ENCODE measurements around the gene PPP3CA. TPM values are rescaled to one million over a fixed set of nuclear protein-coding genes. Genes with fewer than 3 reads are reported as not detected.

The PPP3CA gene
- total and polyA plus RNA-seq, 2 of the 8 experiments (the other 6 are each of a cell fraction or from before 2014, with no cell fraction given), result 7.9 to 35.0 TPM

DNA sequence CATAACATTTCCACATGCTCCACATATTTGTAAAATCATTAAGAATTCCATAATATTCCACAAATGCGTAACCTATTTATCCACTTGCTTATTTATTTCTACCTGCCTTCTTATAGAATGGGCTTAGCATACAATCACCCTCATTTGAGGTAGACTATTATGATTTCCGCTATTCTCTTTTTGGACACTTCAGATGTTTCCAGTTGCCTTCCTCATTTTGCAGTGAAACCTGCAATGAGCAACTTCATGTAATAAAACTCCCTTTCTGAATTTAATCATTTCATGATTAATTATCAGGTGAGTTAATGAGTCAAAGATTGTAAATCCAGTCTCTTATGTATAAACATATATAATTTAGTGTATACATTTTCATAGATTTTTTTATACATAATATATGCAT, 58.0 kb downstream of the PPP3CA start:
- Histone ChIP-seq H4K5ac (ENCODE audit: insufficient read length, low read depth, low read length) (no peak overlapping the region), H3K79me1 (ENCODE audit: low read depth, low read length) (no peaks in the 10 kb centered on the region; the same call in 1 of the 2 replicates), H4K91ac (replicated peaks; ENCODE audit: insufficient read length, low read length) (no peak overlapping the region), H2BK20ac (ENCODE audit: low read length) (no peak overlapping the region), H3K27ac (ENCODE audit: low read depth, low read length) (no peak overlapping the region), H2BK15ac (ENCODE audit: low read length) (no peak overlapping the region), H3K14ac (ENCODE audit: insufficient read length) (no peak overlapping the region), H3K79me2 (ENCODE audit: control insufficient read depth in 1 of 2, insufficient read depth in 2 of 2, low read length in 2 of 2) (peaks cover 0 to 49% of the 10 kb centered on the region in 2 experiments; a peak in 2 of 4 replicates), H3K23me2 (ENCODE audit: low read depth, low read length) (no peaks in the 10 kb centered on the region; the same call in 1 of the 2 replicates), H3K36me3 (ENCODE audit: control insufficient read depth in 2 of 4, insufficient read depth in 4 of 4, low read length in 3 of 4) (no peaks in the 10 kb centered on the region), H3K9me3 (ENCODE audit: insufficient read depth in 2 of 2, low read depth in 1 of 2, low read length in 1 of 2) (no peaks in the 10 kb centered on the region), H4K20me1 (replicated peaks in 1 of 2; ENCODE audit: control insufficient read depth in 1 of 2, insufficient read depth in 2 of 2, low read length in 2 of 2) (no peaks in the 10 kb centered on the region), H3K18ac (ENCODE audit: extremely low read depth, low read length) (no peak overlapping the region), H4K8ac (ENCODE audit: extremely low read depth, insufficient read depth, low read length) (no peak overlapping the region), H2BK120ac (replicated peaks; ENCODE audit: low read depth, low read length) (no peak overlapping the region), H3K23ac (ENCODE audit: insufficient read length) (no peak overlapping the region), H3K27me3 (replicated peaks in 1 of 4; ENCODE audit: control insufficient read depth in 3 of 4, extremely low read depth in 1 of 4, insufficient read depth in 3 of 4, low read length in 3 of 4) (no peaks in the 10 kb centered on the region), H3K4ac (replicated peaks; ENCODE audit: insufficient read length, low read depth, low read length) (no peak overlapping the region), H2BK5ac (ENCODE audit: low read depth, low read length) (no peak overlapping the region), H3K56ac (replicated peaks; ENCODE audit: insufficient read length, low read depth, low read length) (no peak overlapping the region), H3K4me3 (ENCODE audit: extremely low read depth in 1 of 4, insufficient read depth in 2 of 4, low read depth in 3 of 4, low read length in 4 of 4) (no peak overlapping the region), H3K4me1 (replicated peaks in 1 of 4; ENCODE audit: control insufficient read depth in 3 of 4, insufficient read depth in 4 of 4, low read length in 3 of 4) (peaks cover 0 to 14% (median 10%) of the 10 kb centered on the region in 4 experiments; a peak in 5 of 7 replicates), H2AK5ac (ENCODE audit: low read depth, low read length) (no peak overlapping the region), H3K4me2 (ENCODE audit: insufficient read depth in 1 of 2, low read depth in 2 of 2, low read length in 2 of 2) (no peak overlapping the region; a peak in 1 of 4 replicates), H2AFZ (ENCODE audit: low read length) (no peak overlapping the region), H3K9ac (replicated peaks in 1 of 4; ENCODE audit: extremely low read depth in 1 of 4, low read depth in 3 of 4, low read length in 3 of 4) (no peak overlapping the region), H2BK12ac (ENCODE audit: low read depth, low read length) (no peak overlapping the region)
- no peak for FAIRE-seq
- DNase-seq (ENCODE audit: low read depth in 1 of 2, low spot score in 2 of 2), result no peak
- no peak for TF ChIP-seq FOSL1 (IDR thresholded peaks at IDR 0.05; ENCODE audit: insufficient read depth, low read depth, low read length)
- no peak for TF ChIP-seq KDM4A (IDR thresholded peaks at IDR 0.05; ENCODE audit: low read depth, low read length, severe bottlenecking)
- no peak for TF ChIP-seq POU5F1 (IDR thresholded peaks at IDR 0.05; ENCODE audit: low read depth, low read length)
- no peak for TF ChIP-seq RNF2 (IDR thresholded peaks at IDR 0.05; ENCODE audit: borderline replicate concordance, low read depth, low read length, missing control alignments, poor library complexity, severe bottlenecking)
- no peak for TF ChIP-seq POLR2AphosphoS5 (IDR thresholded peaks at IDR 0.05; ENCODE audit: low read depth, low read length)
- TF ChIP-seq PHF8 (conservative IDR thresholded peaks at IDR 0.05; ENCODE audit: low read depth, low read length), result no peak
- no peak for TF ChIP-seq SUZ12 (IDR thresholded peaks at IDR 0.05; ENCODE audit: low read length)
- no peak for TF ChIP-seq NANOG (IDR thresholded peaks at IDR 0.05; ENCODE audit: insufficient read depth, low read depth, low read length, poor library complexity, severe bottlenecking)
- 87% methylated on average over 2 of the region's 2 CpGs; no CpG with 5 or more reads in 1 of the 2 experiments for WGBS, 2 experiments (ENCODE audit: extremely low coverage in 1 of 2, insufficient coverage in 1 of 2, insufficient read length in 1 of 2, insufficient replicate concordance in 2 of 2, low coverage in 1 of 2, low lambda C conversion rate in 2 of 2, missing lambda C conversion rate in 1 of 2)
- ChIA-PET CTCF (ENCODE audit: partially characterized antibody) (interaction anchor here (1.0 kb wide), 2 partner anchors 11 to 120 kb away, joined by 3 to 4 read pairs; no protein-coding TSS in a partner anchor), POLR2A (ENCODE audit: partially characterized antibody) (no interaction called here)

All from H1 (cell line).